ENCODE measurements around the gene SMC4.

SMC4 gene

DNA sequence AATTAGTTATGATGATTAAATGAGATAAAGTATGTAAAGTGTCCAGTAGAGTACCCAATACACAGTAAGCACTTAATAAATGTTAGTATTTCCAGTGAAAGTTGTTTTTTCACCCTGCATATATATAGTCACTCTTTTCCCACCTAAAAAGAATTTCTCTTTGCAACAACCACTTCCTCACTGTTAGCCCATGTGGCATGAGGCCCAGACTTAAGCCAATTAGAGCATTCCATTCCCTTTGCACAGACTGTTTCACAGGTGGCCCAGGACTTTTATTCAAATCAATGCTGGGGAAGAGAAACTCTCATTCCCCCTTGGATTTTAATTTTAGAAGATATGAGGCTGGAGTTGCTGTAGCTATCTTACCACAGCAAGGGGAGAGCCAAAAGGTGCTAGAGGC lies 4.2 kb upstream of the SMC4 start:
- DNase-seq (ENCODE audit: low read depth), result no peak

DNA sequence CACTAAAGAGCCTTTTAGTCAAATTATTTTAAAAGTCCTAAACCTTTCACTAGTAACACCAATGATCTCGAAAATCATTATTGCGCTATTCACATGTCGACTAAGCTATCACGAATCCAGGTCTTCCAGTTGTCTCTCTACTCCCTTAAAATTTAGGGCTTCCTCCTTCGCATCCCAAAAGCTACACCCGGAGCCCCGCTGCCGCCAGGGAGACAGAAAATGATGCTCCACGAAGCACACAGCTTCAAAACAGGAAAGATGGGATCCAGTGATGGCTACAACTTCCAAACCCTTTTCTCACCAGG lies 678 bp upstream of the SMC4 start:
- no peak for DNase-seq (ENCODE audit: low read depth)

DNA sequence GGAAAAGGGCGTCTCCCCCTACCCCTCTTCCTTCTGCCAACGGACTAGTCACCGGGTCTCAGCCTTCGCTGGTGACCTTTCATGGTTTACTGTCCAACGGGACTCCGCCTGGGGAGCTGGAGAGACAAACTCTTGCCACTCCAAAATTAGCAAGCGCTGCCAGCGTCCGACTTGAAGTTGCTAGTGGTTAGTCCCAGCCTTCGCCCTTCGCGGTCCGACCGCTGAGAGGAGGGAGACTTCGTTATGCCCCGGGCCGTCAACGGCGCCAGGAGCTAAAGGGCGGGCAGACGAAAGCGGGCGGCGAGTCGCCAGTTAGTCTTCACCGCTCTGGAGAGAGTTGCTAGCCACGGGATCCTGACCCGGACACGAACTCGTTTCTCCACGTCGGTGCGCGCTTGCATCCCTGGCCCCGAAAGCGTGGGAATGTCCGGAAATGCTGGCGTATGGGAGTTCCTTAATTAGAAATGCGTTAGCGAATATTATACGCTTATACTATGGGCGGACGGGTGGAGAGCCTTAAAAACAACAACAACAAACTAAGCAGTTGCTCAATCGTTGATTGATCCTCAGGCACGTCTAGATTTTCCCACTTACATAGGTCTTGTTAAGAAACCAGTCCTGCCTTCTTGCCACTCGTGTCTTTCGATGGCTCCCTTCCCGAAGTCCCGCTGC lies 716 bp downstream of the SMC4 start:
- peak; percentile 12 for DNase-seq (ENCODE audit: low read depth)

DNA sequence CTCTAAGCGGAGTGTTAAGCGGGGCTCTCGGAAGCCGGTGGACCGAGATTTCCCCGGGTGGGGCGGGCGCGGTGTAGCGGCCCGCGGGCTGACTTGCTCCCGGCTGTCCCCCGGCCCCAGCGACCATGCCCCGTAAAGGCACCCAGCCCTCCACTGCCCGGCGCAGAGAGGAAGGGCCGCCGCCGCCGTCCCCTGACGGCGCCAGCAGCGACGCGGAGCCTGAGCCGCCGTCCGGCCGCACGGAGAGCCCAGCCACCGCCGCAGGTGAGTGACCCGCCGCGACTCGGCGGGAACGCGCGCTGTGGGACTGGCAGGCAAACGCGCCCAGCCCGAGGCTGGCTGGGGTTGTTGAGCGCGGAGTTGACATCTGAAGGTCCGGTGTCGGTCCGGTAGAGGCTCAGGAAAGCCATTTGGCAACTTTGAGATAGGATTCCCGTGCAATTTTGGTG lies 1.3 kb downstream of the SMC4 start:
- DNase-seq (ENCODE audit: low read depth), result no peak

DNA sequence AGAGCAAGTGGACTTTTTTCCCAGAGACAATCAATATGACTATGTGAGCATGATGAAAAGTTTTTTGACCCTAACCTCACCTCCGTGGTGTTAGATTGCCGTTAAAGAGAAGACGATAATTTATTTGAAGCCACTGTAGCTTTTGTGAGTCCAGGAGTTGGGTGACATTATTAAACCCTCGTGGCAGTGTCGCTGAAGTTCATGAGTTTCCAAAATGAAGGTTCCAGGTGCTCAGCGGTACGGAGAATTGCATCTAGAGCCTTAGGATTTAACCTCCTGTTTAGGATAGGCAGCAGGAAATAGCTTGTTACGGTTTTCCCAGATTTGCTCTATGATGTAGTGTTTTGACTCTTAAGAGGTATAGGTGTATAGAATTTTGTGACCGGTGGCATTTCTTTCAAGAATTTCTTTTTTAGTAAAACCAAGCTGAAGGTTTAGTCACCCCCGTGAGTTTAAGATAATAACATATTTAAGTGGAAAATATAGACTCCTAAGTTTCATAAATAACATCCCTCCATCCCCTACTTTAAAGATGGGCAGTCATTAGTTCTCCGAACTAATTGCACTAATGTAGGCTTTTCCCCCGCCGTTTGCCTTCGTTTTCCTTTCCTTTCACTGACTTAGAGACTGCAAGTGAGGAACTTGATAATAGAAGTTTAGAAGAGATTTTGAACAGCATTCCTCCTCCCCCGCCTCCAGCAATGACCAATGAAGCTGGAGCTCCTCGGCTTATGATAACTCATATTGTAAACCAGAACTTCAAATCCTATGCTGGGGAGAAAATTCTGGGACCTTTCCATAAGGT lies 2.0 kb downstream of the SMC4 start:
- no peak for DNase-seq (ENCODE audit: low read depth)

DNA sequence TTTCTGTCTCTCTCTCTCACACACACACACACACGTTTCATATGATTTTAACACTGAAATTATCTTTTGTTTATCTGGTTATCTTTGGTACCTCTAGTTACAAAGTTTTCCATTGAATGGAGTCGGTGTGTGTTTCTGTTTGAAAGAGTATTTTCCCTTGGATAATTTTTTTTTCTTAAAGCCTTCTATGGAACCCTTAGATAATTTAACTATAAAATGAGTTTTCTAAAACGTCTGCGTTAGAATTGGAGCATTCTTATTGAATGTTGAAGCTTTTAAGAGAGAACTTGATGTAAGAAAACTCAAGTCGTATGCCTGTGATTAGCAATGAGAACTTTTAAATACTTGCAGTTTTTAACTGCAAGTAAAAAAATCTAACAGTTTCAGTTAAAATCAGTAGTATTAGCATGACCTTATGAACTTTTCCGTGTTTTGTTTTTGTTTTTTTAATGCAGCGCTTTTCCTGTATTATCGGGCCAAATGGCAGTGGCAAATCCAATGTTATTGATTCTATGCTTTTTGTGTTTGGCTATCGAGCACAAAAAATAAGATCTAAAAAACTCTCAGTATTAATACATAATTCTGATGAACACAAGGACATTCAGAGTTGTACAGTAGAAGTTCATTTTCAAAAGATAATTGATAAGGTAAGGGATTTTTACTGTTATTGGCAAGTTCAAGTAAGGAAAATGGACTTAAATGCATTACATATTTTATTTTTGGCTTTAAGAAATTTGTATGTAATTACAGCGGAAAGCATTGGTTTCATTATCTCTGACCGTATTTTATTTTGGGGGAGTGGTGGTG lies 3.0 kb downstream of the SMC4 start:
- no peak for DNase-seq (ENCODE audit: low read depth)

DNA sequence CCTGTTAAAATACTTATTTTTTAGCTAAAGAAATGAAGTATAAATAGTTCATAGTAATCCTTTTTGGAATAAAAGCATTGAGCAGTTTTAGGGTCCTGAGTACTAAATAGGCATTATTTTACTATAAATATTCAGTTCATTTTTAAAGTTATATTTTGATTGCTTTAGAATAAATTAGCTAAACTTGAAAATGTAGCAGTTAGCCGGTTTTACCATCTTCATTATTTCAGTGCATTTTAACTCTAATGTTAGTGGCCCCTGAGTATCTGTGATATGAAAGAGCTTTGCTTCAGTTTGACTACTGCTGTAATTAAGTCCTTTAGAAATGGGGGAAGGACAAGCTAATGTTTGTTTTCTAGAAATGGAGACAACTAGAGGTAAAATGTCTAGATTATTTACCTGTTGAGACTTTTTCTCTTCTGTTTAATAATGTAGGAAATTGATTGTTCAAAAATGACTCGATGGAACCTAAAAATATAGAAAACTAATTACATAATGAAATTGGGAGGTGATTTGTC lies 3.6 kb downstream of the SMC4 start:
- no peak for DNase-seq (ENCODE audit: low read depth)

DNA sequence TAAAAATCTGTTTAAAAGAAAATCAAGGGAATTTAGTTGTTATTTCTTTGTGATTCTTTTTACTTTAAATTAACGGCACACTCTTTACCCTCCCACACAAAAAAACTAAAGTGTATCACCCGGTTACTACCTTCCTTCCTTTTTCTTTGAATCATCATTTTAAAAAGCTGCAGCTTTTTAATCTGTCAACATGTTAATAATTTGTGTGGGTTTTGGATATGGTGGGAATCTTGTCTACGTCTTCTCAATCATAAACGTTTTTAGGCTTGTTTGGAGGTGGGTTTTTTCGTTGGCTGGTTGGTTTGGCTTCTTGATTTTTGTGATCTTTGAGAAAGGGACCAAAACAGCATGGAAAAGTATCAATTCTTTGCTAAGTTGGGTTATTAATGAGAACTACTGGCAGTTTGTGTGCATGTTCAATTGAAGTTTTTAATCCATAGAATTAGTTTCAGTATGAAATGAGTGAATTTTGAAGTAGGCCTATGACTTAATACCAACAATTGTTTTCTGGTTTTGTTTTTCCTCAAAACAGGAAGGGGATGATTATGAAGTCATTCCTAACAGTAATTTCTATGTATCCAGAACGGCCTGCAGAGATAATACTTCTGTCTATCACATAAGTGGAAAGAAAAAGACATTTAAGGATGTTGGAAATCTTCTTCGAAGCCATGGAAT lies 4.5 kb downstream of the SMC4 start:
- DNase-seq (ENCODE audit: low read depth), result no peak

DNA sequence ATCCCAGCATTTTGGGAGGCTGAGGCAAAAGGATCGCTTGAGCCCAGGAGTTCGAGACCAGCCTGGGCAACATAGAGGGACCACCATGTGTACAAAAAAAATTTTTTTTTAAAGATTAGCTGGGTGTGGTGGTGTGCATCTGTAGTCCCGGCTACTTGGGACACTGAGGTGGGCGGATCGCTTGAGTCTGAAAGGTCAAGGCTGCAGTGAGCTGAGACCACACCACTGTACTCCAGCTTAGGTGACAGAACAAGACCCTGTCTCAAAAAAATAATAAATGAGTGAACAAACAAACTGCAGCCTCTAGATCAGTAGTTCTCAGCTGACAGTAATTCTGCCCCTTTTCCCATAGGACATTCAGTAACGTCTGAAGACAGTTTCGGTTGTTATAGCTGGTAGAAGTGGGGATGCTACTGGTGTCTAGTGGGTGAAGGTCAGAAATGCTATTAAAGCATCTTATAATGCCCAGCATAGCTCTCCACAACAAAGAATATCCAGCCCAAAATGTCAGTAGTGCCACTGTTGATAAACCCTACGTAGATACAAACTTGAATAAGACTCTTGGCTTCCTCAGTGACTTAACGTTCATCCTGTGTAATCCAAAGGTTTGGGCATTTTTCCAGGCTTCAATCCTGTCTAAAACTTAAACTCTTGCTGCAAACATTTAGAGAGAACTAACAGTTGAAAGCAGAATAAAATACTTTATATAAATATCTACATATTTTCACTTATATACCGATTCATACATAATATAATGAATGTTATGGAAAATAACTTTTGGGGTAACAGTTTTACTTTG lies 10.6 kb downstream of the SMC4 start:
- DNase-seq (ENCODE audit: low read depth), result no peak

DNA sequence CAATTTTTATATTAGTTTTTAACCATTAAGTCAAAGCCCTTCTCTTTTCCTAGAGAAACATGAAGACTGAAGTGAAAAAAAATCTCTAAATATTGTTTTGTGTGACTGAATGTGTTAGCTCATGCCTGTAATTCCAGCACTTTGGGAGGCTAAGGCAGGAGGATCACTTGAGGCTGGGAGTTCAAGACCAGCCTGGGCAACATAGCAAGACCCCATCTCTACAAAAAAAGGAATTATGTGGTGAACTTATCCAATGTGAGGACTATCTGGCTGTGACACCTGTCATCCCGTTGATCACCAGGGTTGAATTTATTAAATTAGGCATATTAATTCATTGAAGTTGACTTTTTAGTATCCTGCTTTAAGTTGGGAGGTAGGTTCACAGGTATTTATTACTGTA lies 13.0 kb downstream of the SMC4 start:
- no peak for DNase-seq (ENCODE audit: low read depth)

DNA sequence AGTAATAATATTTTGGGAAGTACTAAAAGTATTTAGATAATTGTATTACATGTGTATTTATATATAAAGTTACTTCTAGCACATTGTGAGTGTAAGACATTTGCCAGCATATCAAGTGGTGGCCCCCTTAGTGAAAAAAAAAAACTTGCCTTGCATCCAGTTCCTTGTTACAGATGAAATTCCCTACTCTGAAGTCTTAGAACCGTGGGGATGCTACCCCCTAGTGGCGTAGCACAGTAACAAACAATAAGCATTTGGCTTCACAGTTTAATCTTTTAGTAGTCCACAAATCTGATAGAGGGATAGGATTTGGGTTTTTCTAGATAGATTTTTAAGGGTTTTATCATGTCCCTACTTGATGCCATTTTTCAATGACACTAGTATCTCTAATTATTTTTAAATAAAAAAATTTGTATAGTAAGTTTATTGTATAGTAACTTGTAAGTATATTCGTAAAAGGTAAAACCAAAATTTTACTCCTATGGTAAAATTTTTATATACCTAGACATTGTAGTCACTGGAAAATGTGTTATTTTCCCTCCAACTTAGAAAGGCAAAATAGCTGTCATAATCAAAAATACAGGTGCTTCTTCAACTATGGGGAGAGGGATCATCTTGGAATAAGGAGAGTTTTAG lies 14.3 kb downstream of the SMC4 start:
- DNase-seq (ENCODE audit: low read depth), result peak; percentile 45

DNA sequence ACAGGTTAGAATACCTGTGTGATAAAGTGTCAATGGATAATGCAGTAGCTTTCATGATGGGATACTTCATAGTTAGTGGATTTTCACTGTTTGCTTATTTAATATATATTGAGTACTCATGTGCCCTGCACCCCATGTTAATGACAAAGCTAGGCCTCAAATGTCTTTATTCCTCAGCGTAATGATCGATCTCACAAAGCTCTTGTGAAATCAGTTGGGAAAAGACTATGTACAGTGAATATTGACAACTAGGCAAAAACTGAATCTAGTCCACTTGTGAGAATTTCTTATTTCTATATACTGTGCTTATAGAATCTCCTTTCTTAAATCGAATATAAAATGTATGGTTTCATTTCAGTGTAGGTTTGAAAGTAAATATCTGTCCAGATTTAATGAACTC lies 17.9 kb downstream of the SMC4 start:
- DNase-seq (ENCODE audit: low read depth), result no peak

DNA sequence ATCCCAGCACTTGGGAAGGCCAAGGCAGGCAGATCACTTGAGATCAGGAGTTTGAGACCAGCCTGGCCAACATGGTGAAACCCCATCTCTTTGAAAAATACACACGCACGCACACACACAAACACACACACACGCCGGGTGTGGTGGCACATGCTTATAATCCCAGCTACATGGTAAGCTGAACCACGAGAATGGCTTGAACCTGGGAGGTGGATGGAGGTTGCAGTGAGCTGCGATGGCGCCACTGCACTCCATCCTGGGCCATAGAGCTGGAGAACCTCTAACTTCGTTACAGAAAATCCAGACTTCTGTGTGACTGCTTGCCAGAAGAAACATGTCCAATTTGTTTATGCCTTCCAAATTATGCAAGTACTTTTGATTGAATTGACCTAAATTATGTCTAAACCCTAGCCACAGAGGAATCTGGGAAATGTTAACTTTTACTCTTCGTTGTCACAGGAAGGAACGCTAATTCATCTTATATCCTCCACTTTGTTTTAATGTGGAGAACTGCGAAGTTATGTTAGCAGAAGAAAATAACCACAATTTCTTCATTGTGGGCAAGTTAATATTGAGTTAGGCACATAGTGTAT lies 28.5 kb downstream of the SMC4 start:
- DNase-seq (ENCODE audit: low read depth), result no peak

DNA sequence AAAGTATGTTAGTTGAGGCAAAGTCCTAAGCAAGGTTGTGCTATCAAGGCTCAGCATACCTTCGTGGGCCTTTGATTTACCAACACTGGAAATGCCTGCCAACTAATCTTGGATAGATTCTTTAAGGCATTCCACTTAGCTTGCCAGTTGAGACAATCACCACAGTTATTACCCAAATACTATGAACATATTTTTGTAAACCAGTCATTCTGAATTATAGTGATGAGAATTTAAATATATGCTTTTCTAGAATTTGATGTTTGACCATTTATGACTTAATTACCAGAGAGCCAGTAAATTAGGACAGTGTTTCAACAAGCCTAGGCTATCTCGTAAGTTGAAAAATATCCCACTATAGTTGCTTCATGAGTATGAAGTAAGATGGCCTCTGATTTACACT lies 34.6 kb downstream of the SMC4 start:
- DNase-seq (ENCODE audit: low read depth), result no peak

DNA sequence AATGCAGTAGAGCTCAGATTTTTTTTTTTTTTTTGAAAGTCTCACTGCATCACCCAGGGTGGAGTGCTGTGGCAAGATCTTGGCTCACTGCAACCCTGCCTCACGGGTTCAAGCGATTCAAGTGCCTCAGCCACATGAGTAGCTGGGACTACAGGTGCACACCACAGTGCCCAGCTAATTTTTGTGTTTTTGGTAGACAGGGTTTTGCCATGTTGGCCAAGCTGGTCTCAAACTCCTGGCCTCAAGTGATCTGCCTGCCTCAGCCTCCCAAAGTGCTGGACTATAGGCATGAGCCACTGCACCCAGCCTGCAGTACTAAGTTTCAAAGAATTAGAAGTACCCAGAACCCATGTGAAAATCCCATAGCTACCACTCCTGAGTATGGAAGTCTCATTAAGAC lies 35.6 kb downstream of the SMC4 start:
- DNase-seq (ENCODE audit: low read depth), result no peak

DNA sequence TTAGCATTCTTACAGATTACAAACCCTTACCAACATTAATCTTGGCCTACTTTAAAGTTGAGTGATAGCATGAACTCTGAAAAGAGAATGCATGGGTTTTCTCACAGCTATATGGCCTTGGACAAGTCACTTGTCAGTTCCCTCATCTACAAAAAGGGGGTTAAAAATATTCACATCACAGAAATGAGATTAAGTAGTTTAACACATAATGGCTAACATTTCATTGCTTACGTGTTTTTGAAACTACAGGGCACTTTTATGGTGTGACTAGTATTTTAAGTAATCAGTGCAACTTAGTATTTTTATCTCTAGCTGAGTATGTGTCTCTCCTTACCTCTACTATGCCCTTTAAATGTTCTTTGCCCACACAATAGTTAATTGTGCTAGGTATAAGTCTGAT lies 36.3 kb downstream of the SMC4 start:
- DNase-seq (ENCODE audit: low read depth), result no peak

DNA sequence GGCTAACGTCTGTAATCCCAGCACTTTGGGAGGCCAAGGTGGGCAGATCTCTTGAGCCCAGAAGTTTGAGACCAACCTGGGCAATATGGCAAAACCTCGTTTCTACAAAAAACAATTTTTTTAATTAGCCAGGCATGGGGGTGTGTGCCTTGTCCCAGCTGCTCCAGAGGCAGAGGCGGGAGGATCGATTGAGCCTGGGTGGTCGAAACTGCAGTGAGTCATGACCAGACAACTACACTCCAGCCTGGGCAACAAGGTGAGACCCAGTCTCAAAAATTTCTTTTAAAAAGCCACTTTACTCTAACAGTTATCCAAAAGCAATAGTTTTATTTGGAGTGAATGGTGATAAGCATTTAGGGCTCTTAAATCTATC lies 37.6 kb downstream of the SMC4 start:
- no peak for DNase-seq (ENCODE audit: low read depth)

DNA sequence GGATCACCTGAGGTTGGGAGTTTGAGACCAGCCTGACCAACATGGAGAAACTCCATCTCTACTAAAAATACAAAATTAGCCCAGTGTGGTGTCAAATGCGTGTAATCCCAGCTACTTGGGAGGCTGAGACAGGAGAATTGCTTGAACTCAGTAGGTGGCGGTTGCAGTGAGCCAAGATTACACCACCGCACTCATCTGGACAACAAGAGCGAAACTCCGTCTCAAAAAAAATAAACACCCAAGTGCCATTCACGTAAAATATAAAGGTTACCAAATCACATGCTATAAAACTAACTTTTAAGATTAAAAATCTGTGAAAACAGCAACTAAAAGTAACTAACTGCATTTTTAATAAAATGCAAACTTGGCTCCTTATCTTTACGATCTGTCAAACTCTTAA lies 41.2 kb downstream of the SMC4 start:
- DNase-seq (ENCODE audit: low read depth), result no peak

DNA sequence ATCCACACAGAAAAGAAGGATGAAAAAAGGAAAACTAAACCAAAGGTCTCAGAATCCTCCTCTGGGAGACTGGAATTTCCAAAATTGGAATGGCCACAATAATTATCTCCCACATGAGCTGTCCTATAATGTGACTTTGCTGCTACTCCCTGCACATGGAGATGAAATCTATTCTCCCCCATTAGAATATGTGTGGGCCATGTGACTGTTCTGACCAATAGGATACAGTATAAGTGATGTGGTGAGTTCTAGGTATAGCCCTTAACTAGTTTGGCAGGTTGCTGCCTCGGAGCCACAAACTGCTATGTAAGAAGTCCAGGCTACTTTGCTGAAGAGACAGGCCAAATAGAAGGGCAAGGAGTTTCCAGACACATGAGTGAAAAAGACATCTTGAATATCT lies 45.0 kb downstream of the SMC4 start:
- no peak for DNase-seq (ENCODE audit: low read depth)

DNA sequence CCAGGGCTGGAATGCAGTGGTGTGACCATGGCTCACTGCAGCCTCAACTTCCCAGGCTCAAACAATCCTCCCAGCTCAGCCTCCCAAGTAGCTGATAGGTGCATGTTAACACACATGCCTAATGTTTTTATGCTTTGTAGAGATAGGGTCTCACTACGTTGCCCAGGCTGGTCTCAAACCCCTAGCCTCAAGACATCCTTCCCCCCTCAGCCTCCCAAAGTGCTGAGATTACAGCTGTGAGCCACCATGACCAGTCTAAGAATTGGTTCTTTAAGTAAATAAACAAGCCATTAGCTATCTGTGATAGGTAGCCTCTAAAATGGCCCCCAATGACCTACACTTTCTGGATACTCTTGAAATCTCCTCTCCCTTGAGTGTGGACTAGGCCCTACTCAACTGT lies 46.4 kb downstream of the SMC4 start:
- no peak for DNase-seq (ENCODE audit: low read depth)

All from activated T-cell treated with anti-CD3 and anti-CD28 coated beads for 1 hour (primary cell).